Activated naive CD4-positive, alpha-beta T cell treated with anti-CD3 and anti-CD28 coated beads, Interleukin-2, amount 50 U/mL, for 72 hours (primary cell): ENCODE results near the gene SLC25A6. TPM values are rescaled to one million over a fixed set of nuclear protein-coding genes. Genes with fewer than 3 reads are reported as not detected.
A peak's percentile ranks its signal among the peaks of the same experiment; 100 is the strongest.
"Not testable (repeated sequence)": the region's sequence is repeated elsewhere in the genome, so short reads cannot be mapped to it uniquely, and the experiment has no call there.

Experiments used
- ATAC-seq, 2 donors: fragments of 150-1000 bp; cut with Tn5 transposase; 2 replicates each; pipeline ENCODE4 v1.10.0; 2021; ENCODE audit warnings: mild to moderate bottlenecking in 2 of 2, moderate library complexity in 2 of 2
- DNase-seq, 2 donors: peaks; one replicate each; pipeline ENCODE4 v3.0.0; 2021 to 2022; ENCODE audit warnings: low spot score in 2 of 2
- H3K27ac Mint-ChIP-seq, 2 donors: one replicate each; pipeline ENCODE4 v1.8.0; 2022; ENCODE audit warnings: mild to moderate bottlenecking in 2 of 2, mixed read lengths in 2 of 2
- H3K36me3 Mint-ChIP-seq, 2 donors: one replicate each; pipeline ENCODE4 v1.8.0; 2022; ENCODE audit warnings: mixed read lengths in 2 of 2
- H3K9me3 Mint-ChIP-seq, 2 donors: one replicate each; pipeline ENCODE4 v1.8.0; 2022; ENCODE audit warnings: mixed read lengths in 2 of 2
- total RNA-seq, 2 donors: library from RNA; stranded (reverse); gene quantifications; one replicate each; pipeline ENCODE4 v1.2.3, GENCODE V29; 2022

The SLC25A6 gene
- total RNA-seq, 2 donors from 2014 or later, result 382 to 645 TPM

DNA sequence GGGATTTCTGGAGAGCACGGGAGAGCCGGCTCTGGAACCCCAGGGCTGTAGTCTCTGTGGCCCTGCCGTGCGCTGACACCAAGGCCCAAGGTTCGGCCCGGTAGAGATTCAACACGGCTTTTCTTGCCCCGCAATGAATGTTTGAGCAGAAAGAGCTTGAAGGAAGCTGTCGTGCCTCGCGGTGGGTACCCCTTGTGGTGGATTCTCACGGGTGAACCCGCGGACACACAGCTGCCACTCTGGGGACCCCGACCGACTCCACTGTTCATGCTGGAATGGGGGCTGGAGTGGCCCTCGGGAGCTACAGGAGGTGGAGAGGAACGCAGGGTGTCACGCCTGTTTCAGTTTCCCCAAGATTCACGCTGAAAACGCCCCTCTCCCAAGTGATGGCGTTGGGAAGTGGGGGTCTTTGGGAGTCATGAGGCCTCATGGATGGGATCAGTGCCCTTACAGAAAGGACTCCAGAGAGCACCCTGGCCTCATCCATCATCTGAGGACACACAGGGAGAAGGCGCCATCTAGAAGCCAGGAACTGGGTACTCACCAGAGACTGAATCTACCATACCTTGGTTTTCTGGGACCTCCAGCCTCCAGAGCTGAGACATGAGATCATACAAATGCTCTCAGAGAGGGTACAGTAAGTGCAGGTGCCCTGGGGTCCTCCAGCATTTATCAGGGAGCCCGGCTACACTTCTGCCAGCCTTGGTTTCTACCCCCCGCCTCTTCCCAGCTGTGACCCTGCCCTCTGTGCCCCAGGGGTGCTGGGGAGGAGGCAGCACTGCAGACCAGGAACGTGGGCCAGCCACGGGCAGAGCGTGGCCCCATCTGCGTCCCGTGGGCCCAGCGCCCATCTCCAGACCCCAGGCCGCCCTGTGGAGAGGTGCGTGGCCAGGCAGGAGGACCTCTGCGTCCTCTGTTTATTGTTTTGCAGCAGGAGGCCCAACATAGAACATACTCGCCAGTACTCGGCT lies 6.4 kb downstream of the SLC25A6 start:
- Mint-ChIP-seq H3K9me3 (no peaks in the 10 kb centered on the region), H3K27ac (peak overlapping the region in 1 of 2 donors; percentile 81), H3K36me3 (peaks cover 25 to 44% of the 10 kb centered on the region in 2 donors)
- ATAC-seq, result no peak
- peak in 1 of 2 donors; percentile 52 for DNase-seq

DNA sequence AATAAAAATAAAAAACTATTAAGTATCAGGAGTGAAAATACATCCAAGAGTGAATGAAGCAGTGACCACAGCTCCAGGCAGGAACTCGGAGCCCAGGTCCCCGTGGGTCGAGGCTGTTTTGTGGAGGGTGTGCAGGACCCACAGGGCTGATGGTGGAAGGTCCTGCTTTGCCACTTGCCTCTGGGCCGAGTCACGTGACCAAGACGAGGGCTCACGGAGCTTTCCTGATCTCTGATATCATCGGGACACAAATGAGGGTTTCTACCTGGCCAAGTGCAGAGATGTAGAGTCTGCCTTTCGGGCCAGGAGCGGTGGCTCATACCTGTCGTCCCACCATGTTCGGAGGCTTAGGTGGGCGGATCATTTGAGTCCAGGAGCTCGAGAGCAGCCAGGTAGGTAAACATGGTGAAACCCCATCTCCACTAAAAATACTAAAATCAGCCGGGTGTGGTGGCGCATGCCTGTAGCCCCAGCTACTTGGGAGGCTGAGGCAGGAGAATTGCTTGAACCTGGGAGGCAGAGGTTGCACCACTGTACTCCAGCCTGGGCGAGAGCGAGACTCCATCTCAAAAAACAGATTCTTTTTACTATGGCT lies 7.2 kb downstream of the SLC25A6 start:
- DNase-seq, result no peak
- Mint-ChIP-seq H3K9me3 (no peaks in the 10 kb centered on the region), H3K36me3 (peaks cover 25 to 44% of the 10 kb centered on the region in 2 donors), H3K27ac (peak overlapping the region in 1 of 2 donors; percentile 81)
- no peak for ATAC-seq

DNA sequence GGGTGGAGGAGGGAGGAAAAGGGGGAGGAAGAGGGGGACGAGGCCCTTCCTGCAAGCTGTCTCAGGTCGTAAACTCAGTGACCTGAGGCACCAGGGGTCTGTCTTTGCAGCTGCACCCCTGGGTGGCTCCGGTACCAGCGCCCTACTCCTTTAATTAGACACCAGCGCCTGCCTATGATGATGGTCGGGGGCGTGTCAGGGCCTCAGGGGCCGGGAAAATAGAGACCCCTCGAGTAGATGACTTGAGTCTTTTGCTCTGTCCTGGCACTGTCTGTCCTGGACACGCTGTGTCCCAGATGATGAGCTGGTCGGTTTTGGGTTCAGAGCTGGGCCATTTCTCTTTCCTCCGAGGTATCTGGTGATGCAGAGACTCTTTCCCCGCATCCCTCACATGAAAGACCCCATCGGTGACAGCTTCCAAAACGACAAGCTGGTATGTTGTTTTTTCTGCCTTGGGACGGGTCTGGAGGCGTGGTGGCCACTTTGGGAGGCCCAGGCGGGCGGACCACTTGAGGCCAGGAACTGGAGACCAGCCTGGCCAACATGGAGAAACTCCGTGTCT lies 11.2 kb downstream of the SLC25A6 start:
- H3K27ac Mint-ChIP-seq, result peak overlapping the region; percentile 56 to 77
- DNase-seq, result no peak
- peak; percentile 9 to 27 for ATAC-seq
- no peaks in the 10 kb centered on the region for H3K9me3 Mint-ChIP-seq
- peaks cover 0 to 11% of the 10 kb centered on the region in 2 donors for H3K36me3 Mint-ChIP-seq

DNA sequence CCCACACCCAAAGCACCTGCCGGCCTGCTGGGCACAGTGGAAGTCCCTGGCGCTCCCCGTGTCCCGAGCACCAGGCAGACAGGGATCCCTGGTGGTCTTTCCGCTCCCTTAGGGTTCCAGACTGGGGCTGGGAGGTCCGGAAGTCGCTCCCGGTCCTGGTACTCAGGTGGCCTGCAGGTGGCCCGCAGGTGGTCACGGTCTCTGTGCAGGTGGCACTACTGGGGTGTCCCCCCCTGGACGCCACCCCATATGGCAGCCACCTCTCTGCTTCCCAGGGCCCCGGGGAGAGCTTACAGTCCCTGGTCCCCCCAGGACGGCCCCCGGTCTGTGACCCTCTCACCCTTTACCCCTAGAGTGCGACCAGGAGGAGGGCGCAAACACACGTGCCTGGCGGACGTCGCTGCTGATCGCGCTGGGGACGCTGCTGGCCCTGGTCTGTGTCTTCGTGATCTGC lies 13.6 kb downstream of the SLC25A6 start:
- Mint-ChIP-seq H3K9me3 (no peaks in the 10 kb centered on the region), H3K27ac (peak overlapping the region in 1 of 2 donors; percentile 77), H3K36me3 (no peaks in the 10 kb centered on the region)
- DNase-seq, result peak in 1 of 2 donors; percentile 49
- ATAC-seq, result peak in 1 of 2 donors; percentile 39

DNA sequence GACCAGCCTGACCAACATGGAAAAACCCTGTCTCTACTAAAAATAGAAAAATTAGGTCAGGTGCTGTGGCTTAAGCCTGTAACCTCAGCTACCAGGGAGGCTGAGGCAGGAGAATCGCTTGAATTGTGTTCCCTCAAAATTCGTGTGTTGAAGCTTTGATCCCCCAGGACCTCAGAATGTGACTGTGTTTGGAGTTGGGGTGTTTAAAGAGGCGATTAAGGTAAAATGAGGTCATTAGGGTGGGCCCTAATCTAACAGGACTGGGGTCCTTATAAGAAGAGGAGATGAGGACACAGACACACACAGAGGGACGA lies 23.6 kb downstream of the SLC25A6 start:
- DNase-seq (no peak), ATAC-seq (peak; percentile 22 to 34)
- Mint-ChIP-seq H3K9me3 (no peaks in the 10 kb centered on the region), H3K27ac (peak overlapping the region; percentile 51 to 85), H3K36me3 (peaks cover 4 to 5% of the 10 kb centered on the region in 2 donors)

DNA sequence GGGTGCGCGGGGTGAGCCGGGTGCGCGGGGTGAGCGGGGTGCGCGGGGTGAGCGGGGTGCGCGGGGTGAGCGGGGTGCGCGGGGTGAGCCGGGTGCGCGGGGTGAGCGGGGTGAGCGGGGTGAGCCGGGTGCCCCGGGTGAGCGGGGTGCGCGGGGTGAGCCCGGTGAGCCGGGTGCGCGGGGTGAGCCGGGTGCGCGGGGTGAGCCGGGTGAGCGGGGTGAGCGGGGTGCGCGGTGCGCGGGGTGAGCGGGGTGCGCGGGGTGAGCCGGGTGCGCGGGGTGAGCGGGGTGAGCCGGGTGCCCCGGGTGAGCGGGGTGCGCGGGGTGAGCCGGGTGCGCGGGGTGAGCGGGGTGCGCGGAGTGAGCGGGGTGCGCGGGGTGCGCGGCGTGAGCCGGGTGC lies 25.6 kb downstream of the SLC25A6 start:
- not testable (repeated sequence) for ATAC-seq, DNase-seq, H3K27ac Mint-ChIP-seq, H3K9me3 Mint-ChIP-seq, H3K36me3 Mint-ChIP-seq

DNA sequence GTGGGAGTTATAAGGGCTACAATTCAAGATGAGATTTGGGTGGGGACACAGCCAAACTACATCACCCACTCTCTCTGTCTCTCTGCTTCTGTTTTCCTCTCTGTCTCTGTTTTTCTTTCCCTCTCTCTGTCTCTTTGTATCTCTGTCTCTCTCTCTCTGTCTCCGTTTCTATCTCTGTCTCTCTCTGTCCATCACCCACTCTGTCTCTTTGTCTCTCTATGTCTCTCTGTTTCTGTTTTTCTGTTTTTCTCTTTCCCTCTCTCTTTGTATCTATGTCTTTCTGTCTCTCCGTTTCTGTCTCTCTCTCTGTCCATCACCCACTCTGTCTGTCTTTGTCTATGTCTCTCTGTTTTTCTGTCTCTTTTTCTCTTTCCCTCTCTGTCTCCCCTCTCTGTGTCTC lies 30.0 kb downstream of the SLC25A6 start:
- H3K27ac Mint-ChIP-seq, result peak overlapping the region; percentile 2 to 29

DNA sequence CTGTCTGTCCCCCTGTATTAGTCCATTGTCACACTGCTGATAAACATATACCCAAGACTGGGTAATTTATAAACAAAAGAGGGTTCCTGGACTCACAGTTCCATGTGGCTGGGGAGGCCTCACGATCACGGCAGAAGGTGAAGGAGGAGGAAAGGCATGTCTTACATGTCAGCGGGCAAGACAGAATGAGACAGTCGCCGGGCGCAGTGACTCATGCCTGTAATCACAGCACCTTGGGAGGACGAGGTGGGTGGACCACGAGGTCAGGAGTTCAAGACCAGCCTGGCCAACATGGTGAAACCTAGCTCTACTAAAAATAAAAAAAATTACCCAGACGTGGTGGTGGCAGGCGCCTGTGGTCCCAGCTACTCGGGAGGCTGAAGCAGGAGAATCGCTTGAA lies 30.6 kb downstream of the SLC25A6 start:
- ATAC-seq, result no peak
- peaks cover 0 to 8% of the 10 kb centered on the region in 2 donors for H3K9me3 Mint-ChIP-seq
- no peak overlapping the region for H3K27ac Mint-ChIP-seq

More for the DNA sequence above, 30.0 kb downstream of the SLC25A6 start:
- DNase-seq, result no peak
- no peak for ATAC-seq
- H3K36me3 Mint-ChIP-seq, result peaks cover 12 to 20% of the 10 kb centered on the region in 2 donors
- H3K9me3 Mint-ChIP-seq, result peaks cover 0 to 8% of the 10 kb centered on the region in 2 donors

DNA sequence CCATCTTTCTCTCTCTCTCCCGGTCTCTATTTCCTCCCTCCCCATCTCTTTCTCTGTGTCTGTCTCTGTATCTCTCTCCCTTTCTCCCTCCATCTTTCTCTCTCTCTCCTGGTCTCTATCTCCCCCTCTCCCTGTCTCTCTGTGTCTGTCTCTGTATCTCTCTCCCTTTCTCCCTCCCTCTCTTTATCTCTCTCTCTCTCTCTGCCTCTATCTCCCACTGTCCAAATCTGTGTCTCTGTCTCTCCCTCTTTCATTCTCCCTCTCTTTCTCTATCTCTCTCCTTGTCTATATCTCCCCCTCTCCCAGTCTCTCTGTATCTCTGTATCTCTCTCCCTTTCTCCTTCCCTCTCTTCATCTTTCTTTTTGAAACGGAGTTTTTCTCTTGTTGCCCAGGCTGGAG lies 31.7 kb downstream of the SLC25A6 start:
- no peak for ATAC-seq
- peaks cover 12 to 20% of the 10 kb centered on the region in 2 donors for H3K36me3 Mint-ChIP-seq
- H3K27ac Mint-ChIP-seq, result peak overlapping the region; percentile 10 to 88
- DNase-seq, result no peak
- peaks cover 0 to 8% of the 10 kb centered on the region in 2 donors for H3K9me3 Mint-ChIP-seq

More for the DNA sequence above, 30.6 kb downstream of the SLC25A6 start:
- H3K36me3 Mint-ChIP-seq, result peaks cover 12 to 20% of the 10 kb centered on the region in 2 donors
- no peak for DNase-seq

DNA sequence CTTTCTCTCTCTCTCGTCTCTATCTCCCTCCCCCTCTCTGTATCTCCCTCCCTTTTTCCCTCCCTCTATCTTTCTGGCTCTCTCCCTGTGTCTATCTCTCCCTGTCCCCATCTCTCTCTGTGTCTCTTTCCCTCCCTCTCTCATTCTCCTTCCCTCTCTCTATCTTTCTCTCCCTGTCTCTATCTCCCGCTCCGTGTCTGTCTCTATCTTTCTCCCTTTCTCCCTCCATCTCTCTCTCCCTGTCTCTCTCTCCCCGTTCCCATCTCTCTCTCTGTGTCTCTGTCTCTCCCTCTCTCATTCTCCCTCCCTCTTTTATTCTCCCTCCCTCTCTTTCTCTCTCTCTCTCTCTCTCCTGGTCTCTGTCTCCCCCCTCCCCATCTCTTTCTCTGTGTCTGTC lies 32.4 kb downstream of the SLC25A6 start:
- Mint-ChIP-seq H3K36me3 (peaks cover 7 to 20% of the 10 kb centered on the region in 2 donors), H3K27ac (peak overlapping the region; percentile 7 to 88), H3K9me3 (peaks cover 0 to 8% of the 10 kb centered on the region in 2 donors)
- DNase-seq, result no peak
- ATAC-seq, result no peak

DNA sequence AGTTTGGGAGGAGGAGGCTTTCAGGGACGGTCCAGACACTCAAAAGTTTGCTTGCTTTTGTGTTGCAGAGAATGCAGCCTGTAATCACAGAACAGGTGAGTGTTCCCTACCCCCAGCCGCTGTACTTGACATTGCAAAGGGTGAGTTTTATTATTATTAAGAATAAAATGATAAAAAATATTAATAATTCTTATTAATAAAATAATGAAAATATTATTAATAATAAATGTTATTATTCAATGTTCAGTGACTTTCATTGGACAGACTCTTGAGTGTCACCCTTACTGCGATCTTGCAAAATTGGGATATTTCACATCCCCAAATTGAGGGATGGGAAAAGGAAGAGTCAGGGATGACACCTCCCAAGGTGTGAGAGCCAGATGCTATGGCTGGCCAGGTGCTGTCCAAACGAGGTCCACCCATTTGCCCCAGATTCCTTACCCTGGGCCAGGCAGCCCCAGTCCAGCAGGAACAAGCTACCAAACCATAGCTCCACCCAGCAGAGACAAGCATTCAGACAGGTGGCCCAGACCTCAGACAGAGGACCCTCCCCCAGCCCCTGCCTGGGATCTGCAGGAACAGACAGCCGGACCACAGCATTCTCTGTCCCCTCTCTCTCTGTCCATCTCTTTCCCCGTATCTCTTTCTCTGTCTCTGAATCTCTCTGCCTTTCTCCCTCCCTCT lies 33.0 kb downstream of the SLC25A6 start:
- peaks cover 7 to 20% of the 10 kb centered on the region in 2 donors for H3K36me3 Mint-ChIP-seq
- DNase-seq (no peak), ATAC-seq (no peak)
- H3K27ac Mint-ChIP-seq, result peak overlapping the region in 1 of 2 donors; percentile 88
- peaks cover 4 to 8% of the 10 kb centered on the region in 2 donors for H3K9me3 Mint-ChIP-seq

DNA sequence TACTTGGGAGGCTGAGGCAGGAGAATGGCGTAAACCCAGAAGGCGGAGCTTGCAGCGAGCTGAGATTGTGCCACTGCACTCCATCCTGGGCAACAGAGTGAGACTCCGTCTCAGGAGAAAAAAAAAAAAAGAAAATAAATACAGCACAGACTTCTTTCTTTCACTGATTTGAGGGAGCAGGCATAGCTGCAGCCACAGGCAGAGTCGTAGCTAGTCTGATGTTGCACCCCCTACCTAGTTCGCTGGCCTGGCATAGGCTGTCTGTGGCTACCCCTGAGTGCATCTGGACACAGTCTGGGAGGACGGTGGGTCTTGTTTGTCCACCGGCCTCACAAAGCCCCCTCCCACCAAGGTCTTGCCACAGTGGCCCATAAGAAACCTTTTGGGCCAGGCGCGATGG lies 33.9 kb downstream of the SLC25A6 start:
- DNase-seq (no peak), ATAC-seq (no peak)
- H3K36me3 Mint-ChIP-seq, result peaks cover 7 to 20% of the 10 kb centered on the region in 2 donors
- no peak overlapping the region for H3K27ac Mint-ChIP-seq
- H3K9me3 Mint-ChIP-seq, result peaks cover 4 to 8% of the 10 kb centered on the region in 2 donors

DNA sequence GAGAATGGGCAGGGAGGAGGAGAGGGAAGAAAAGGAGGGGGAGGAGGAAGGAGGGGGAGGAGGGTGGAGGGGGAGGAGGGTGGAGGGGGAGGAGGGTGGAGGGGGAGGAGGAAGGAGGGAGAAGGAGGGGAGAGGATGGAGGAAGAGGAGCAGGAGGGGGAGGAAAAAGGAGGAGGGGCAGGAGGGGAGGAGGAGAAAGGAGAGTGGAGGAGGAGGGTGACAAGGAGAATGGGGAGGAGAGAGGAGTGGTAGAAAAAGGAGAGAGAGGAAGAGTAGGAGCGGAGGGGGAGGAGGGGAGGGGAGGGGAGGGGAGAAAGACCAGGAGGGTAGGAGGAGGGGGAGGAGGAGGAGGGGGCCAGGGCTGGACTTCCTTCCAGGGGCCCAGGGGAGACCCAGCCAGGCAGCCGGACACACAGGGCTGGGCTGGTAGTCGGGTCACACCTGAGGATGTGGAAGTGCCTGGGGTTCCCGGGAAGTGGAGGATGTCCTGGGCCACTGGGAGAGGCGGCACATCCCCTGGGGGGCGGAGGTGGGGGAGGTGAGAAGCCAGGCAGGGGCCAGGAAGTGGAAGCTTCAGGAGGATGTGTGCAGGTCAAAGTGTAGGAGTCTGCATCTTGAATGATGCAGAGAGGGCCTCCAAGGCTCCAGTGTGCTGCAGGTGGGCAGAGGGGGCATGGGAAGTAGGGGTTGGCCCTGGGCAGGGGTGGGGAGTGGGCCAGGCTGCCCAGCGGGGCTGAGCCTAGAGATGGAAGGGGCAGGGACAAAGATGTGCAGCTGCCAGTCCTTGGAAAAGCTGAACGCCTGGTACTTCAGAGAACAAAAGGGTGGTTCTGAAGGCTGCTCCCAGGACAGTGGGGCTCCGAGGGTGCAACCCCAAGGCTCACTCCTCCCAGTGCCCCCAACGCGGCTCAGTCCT lies 36.5 kb downstream of the SLC25A6 start:
- peak overlapping the region in 1 of 2 donors; percentile 66 for H3K27ac Mint-ChIP-seq
- peaks cover 4 to 8% of the 10 kb centered on the region in 2 donors for H3K9me3 Mint-ChIP-seq
- H3K36me3 Mint-ChIP-seq, result peaks cover 7 to 15% of the 10 kb centered on the region in 2 donors
- peak in 1 of 2 donors; percentile 30 for ATAC-seq
- DNase-seq, result no peak

DNA sequence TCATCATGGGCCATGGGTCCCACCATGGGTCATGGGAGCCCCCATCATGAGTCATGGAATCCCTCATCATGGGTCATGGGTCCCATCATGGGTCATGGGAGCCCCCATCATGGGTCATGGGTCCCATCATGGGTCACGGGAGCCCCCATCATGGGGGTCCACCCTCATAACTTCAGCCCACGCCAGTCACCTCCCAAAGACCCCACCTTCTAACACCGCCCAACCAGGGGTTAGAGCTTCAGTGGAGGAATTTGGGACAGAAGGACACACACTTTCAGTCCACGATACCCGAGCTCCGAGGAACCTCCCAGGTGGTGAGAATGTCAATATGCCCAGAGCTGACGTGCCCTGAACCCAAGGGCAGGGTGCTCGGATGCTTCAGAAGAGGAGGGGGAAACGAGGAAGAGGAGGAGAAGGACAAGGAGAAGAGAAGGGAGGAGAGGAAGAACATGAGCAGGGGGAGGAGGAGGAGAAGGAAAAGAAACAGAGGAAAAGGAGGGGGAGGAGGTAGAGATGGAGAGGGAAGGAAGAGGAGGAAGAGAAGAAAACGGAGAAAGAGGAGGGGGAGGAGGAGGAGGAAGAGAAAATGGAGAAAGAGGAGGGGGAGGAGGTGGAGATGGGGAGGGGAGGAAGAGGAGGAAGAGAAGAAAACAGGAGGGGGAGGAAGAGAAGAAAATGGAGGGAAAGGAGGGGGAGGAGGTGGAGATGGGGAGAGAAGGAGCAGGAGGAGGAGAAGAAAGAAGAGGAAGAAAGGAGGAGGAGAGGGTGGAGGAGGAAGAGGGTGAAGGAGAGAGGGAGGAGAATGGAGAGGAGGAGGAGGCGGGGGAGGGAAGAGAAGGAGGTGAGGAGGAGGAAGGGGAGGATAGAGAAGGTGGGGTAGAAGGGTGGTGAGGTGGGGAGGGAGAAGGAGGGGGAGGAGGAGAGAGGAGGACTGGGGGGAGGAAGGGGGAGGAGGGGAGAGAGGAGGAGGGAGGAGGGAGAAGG lies 37.6 kb downstream of the SLC25A6 start:
- no peak for ATAC-seq
- peaks cover 3 to 4% of the 10 kb centered on the region in 2 donors for H3K9me3 Mint-ChIP-seq
- H3K27ac Mint-ChIP-seq, result peak overlapping the region in 1 of 2 donors; percentile 51
- H3K36me3 Mint-ChIP-seq, result peaks cover 7 to 10% of the 10 kb centered on the region in 2 donors
- DNase-seq, result no peak
